SK-N-SH treated with all-trans-retinoic acid at 6 μM for 48 hours (cell line): Measurements from ENCODE around the gene BICRAL.

Source experiments
- ATAC-seq: fragments of 200-7000 bp; cut with Tn5 transposase; 3 replicates; pipeline ENCODE4 v1.9.1; 2020; ENCODE audit warnings: mild to moderate bottlenecking, moderate library complexity
- BACH2 ChIP-seq: fragments of 250-450 bp; sonication (Bioruptor Pico); IDR thresholded peaks from 2 replicates; pipeline ENCODE4 v1.9.0; 2021; ENCODE audit warnings: mild to moderate bottlenecking, borderline replicate concordance
- GLIS3 ChIP-seq: fragments of 250-450 bp; sonication (Bioruptor Pico); IDR thresholded peaks from 2 replicates; pipeline ENCODE4 v1.5.0; 2020; ENCODE audit warnings: mild to moderate bottlenecking, moderate library complexity
- ISL1 ChIP-seq: fragments of 250-450 bp; sonication (Bioruptor Pico); IDR thresholded peaks from 2 replicates; pipeline ENCODE4 v2.1.2; 2022; ENCODE audit warnings: mild to moderate bottlenecking, moderate library complexity
- PATZ1 ChIP-seq: fragments of 250-450 bp; sonication (Bioruptor Pico); IDR thresholded peaks from 2 replicates; pipeline ENCODE4 v1.8.0; 2020; ENCODE audit warnings: mild to moderate bottlenecking, moderate library complexity, borderline replicate concordance
- RARB ChIP-seq: fragments of 250-450 bp; sonication (Bioruptor Pico); IDR thresholded peaks from 2 replicates; pipeline ENCODE4 v1.8.0; 2021; ENCODE audit warnings: mild to moderate bottlenecking, moderate library complexity
- SNAI2 ChIP-seq: fragments of 250-450 bp; sonication (Bioruptor Pico); IDR thresholded peaks from 2 replicates; pipeline ENCODE4 v1.5.0; 2020; ENCODE audit warnings: mild to moderate bottlenecking, moderate library complexity
- TCF4 ChIP-seq: fragments of 250-450 bp; sonication (Bioruptor Pico); IDR thresholded peaks from 2 replicates; pipeline ENCODE4 v1.8.0; 2021; ENCODE audit warnings: mild to moderate bottlenecking, moderate library complexity, borderline replicate concordance
- ZC3H10 ChIP-seq: fragments of 250-450 bp; sonication (Bioruptor Pico); IDR thresholded peaks from 2 replicates; pipeline ENCODE4 v1.5.1; 2021; ENCODE audit warnings: mild to moderate bottlenecking, moderate library complexity
- ZFP3 ChIP-seq: fragments of 250-450 bp; sonication (Bioruptor Pico); IDR thresholded peaks from 2 replicates; pipeline ENCODE4 v1.5.0; 2020; ENCODE audit warnings: mild to moderate bottlenecking, moderate library complexity
- ZFP30 ChIP-seq: fragments of 450-650 bp; formaldehyde crosslinking; IDR thresholded peaks from 2 replicates; pipeline ENCODE4 v1.5.0; 2022; ENCODE audit warnings: mild to moderate bottlenecking, moderate library complexity
- ZNF565 ChIP-seq: fragments of 450-650 bp; formaldehyde crosslinking; conservative IDR thresholded peaks from 2 replicates; pipeline ENCODE4 v1.5.0; 2020; ENCODE audit warnings: low read depth, mild to moderate bottlenecking, moderate library complexity
- ZNF70 ChIP-seq: fragments of 450-650 bp; formaldehyde crosslinking; IDR thresholded peaks from 2 replicates; pipeline ENCODE4 v1.5.0; 2020; ENCODE audit warnings: mild to moderate bottlenecking, moderate library complexity
- ZNF8 ChIP-seq: fragments of 450-650 bp; formaldehyde crosslinking; IDR thresholded peaks from 2 replicates; pipeline ENCODE4 v1.5.0; 2020; ENCODE audit warnings: mild to moderate bottlenecking, moderate library complexity
- TF ChIP-seq, protein P1 (sequence below): fragments of 250-450 bp; sonication (Bioruptor Pico); IDR thresholded peaks from 2 replicates; pipeline ENCODE4 v1.5.1; 2020; ENCODE audit warnings: low read depth, mild to moderate bottlenecking, moderate library complexity
- TF ChIP-seq, protein P2 (sequence below): fragments of 250-450 bp; sonication (Bioruptor Pico); IDR thresholded peaks from 2 replicates; pipeline ENCODE4 v1.5.0; 2020; ENCODE audit warnings: mild to moderate bottlenecking, moderate library complexity
- TF ChIP-seq, protein P3 (sequence below): fragments of 250-450 bp; sonication (Bioruptor Pico); IDR thresholded peaks from 2 replicates; pipeline ENCODE4 v1.5.1; 2021; ENCODE audit warnings: mild to moderate bottlenecking, moderate library complexity
- TF ChIP-seq, protein P4 (sequence below): fragments of 250-450 bp; sonication (Bioruptor Pico); IDR thresholded peaks from 2 replicates; pipeline ENCODE4 v1.8.0; 2021; ENCODE audit warnings: low read depth, mild to moderate bottlenecking, moderate library complexity, borderline replicate concordance

The BICRAL gene

GRCh38 chr6:42786525-42786985, 4.7 kb downstream of the BICRAL start (continued):
- no peak for TF ChIP-seq PATZ1 (CRISPR knock-in tag)
- TF ChIP-seq, protein P1, sequence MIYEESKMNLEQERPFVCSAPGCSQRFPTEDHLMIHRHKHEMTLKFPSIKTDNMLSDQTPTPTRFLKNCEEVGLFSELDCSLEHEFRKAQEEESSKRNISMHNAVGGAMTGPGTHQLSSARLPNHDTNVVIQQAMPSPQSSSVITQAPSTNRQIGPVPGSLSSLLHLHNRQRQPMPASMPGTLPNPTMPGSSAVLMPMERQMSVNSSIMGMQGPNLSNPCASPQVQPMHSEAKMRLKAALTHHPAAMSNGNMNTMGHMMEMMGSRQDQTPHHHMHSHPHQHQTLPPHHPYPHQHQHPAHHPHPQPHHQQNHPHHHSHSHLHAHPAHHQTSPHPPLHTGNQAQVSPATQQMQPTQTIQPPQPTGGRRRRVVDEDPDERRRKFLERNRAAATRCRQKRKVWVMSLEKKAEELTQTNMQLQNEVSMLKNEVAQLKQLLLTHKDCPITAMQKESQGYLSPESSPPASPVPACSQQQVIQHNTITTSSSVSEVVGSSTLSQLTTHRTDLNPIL (CRISPR knock-in tag) = no peak

GRCh38 chr6:42787063-42787472, 5.2 kb downstream of the BICRAL start:
- no peak for ATAC-seq

GRCh38 chr6:42788671-42789070, 6.8 kb downstream of the BICRAL start:
- no peak for ATAC-seq
- no peak for TF ChIP-seq ZNF70 (CRISPR knock-in tag)
- TF ChIP-seq ZFP3 (CRISPR knock-in tag) = no peak
- TF ChIP-seq, protein P2, sequence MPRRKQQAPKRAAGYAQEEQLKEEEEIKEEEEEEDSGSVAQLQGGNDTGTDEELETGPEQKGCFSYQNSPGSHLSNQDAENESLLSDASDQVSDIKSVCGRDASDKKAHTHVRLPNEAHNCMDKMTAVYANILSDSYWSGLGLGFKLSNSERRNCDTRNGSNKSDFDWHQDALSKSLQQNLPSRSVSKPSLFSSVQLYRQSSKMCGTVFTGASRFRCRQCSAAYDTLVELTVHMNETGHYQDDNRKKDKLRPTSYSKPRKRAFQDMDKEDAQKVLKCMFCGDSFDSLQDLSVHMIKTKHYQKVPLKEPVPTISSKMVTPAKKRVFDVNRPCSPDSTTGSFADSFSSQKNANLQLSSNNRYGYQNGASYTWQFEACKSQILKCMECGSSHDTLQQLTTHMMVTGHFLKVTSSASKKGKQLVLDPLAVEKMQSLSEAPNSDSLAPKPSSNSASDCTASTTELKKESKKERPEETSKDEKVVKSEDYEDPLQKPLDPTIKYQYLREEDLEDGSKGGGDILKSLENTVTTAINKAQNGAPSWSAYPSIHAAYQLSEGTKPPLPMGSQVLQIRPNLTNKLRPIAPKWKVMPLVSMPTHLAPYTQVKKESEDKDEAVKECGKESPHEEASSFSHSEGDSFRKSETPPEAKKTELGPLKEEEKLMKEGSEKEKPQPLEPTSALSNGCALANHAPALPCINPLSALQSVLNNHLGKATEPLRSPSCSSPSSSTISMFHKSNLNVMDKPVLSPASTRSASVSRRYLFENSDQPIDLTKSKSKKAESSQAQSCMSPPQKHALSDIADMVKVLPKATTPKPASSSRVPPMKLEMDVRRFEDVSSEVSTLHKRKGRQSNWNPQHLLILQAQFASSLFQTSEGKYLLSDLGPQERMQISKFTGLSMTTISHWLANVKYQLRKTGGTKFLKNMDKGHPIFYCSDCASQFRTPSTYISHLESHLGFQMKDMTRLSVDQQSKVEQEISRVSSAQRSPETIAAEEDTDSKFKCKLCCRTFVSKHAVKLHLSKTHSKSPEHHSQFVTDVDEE (CRISPR knock-in tag) = no peak
- TF ChIP-seq RARB = no peak
- TF ChIP-seq, protein P3, sequence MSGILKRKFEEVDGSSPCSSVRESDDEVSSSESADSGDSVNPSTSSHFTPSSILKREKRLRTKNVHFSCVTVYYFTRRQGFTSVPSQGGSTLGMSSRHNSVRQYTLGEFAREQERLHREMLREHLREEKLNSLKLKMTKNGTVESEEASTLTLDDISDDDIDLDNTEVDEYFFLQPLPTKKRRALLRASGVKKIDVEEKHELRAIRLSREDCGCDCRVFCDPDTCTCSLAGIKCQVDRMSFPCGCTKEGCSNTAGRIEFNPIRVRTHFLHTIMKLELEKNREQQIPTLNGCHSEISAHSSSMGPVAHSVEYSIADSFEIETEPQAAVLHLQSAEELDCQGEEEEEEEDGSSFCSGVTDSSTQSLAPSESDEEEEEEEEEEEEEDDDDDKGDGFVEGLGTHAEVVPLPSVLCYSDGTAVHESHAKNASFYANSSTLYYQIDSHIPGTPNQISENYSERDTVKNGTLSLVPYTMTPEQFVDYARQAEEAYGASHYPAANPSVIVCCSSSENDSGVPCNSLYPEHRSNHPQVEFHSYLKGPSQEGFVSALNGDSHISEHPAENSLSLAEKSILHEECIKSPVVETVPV = no peak
- no peak for TF ChIP-seq BACH2 (CRISPR knock-in tag)
- TF ChIP-seq ZC3H10 = no peak
- TF ChIP-seq GLIS3 (CRISPR knock-in tag) = no peak
- TF ChIP-seq ZNF8 (CRISPR knock-in tag) = no peak

More at GRCh38 chr6:42787063-42787472, 5.2 kb downstream of the BICRAL start:
- TF ChIP-seq, protein P2 (CRISPR knock-in tag) = no peak
- TF ChIP-seq RARB = no peak
- no peak for TF ChIP-seq ZFP3 (CRISPR knock-in tag)
- TF ChIP-seq ISL1 (CRISPR knock-in tag) = no peak
- no peak for TF ChIP-seq BACH2 (CRISPR knock-in tag)
- no peak for TF ChIP-seq SNAI2
- TF ChIP-seq ZNF565 (CRISPR knock-in tag) = no peak
- TF ChIP-seq ZNF8 (CRISPR knock-in tag) = no peak
- TF ChIP-seq, protein P3 = no peak
- TF ChIP-seq, protein P4, sequence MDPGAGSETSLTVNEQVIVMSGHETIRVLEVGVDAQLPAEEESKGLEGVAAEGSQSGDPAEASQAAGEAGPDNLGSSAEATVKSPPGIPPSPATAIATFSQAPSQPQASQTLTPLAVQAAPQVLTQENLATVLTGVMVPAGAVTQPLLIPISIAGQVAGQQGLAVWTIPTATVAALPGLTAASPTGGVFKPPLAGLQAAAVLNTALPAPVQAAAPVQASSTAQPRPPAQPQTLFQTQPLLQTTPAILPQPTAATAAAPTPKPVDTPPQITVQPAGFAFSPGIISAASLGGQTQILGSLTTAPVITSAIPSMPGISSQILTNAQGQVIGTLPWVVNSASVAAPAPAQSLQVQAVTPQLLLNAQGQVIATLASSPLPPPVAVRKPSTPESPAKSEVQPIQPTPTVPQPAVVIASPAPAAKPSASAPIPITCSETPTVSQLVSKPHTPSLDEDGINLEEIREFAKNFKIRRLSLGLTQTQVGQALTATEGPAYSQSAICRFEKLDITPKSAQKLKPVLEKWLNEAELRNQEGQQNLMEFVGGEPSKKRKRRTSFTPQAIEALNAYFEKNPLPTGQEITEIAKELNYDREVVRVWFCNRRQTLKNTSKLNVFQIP (CRISPR knock-in tag) = no peak
- TF ChIP-seq ZFP30 = no peak
- no peak for TF ChIP-seq GLIS3 (CRISPR knock-in tag)
- TF ChIP-seq PATZ1 (CRISPR knock-in tag) = no peak
- no peak for TF ChIP-seq TCF4
- TF ChIP-seq, all 23 proteins: peak for 0
